GM12878 (cell line): ENCODE measurements around the gene GALNT17. TPM values are rescaled to one million over a fixed set of nuclear protein-coding genes. Genes with fewer than 3 reads are reported as not detected.

Experiments used
- ATAC-seq: fragments of 200-7000 bp; cut with Tn5 transposase; 3 replicates; pipeline ENCODE4 v1.9.1; 2020; ENCODE audit warnings: mild to moderate bottlenecking, moderate library complexity
- BruUV-seq: library from RNA; stranded (reverse); fragments of 400-500 nt; replicated peaks from 2 replicates; lab custom pipeline; 2021; lab: Mats Ljungman, UMichigan
- CTCF ChIA-PET: fragments of 300-600 bp; sonication (Branson Sonifier 250); formaldehyde crosslinking; extraction: SDS; loops from one replicate; lab custom pipeline; 2021; ENCODE audit warnings: inconsistent platforms; lab: Yijun Ruan, JAX
- POLR2A ChIA-PET: fragments of 350-600 bp; formaldehyde crosslinking; extraction: SDS; loops from one replicate; lab custom pipeline; 2021; ENCODE audit warnings: inconsistent platforms; lab: Charles Lee
- RAD21 ChIA-PET: fragments of 300-600 bp; sonication (Branson Sonifier 250); formaldehyde crosslinking; loops from one replicate; lab custom pipeline; 2023; ENCODE audit warnings: antibody characterized with exemption; ENCODE audit not compliant: unreplicated experiment; lab: Charles Lee
- SMC1A ChIA-PET: fragments of 300-600 bp; sonication (Branson Sonifier 250); formaldehyde crosslinking; loops from one replicate; lab custom pipeline; 2023; ENCODE audit not compliant: unreplicated experiment, uncharacterized antibody; lab: Charles Lee
- DNase-seq: peaks from one replicate; pipeline ENCODE4 v3.0.0-alpha.2; 2011; ENCODE audit warnings: low read depth, low spot score
- FAIRE-seq: peaks from 3 replicates; lab custom pipeline; 2011; peaks lifted over from hg19 to GRCh38; lab: Jason Lieb, UNC
- H2AFZ ChIP-seq: 2 replicates; pipeline ENCODE4 v1.6.0; 2011; ENCODE audit warnings: low read depth, low read length, control low read depth; ENCODE audit not compliant: control insufficient read depth
- H3K27ac ChIP-seq: 2 replicates; pipeline ENCODE4 v1.5.1; 2011; ENCODE audit warnings: control low read depth; ENCODE audit not compliant: control insufficient read depth, insufficient read depth
- H3K27me3 ChIP-seq, 2 experiments: replicated peaks in 1 of 2; 2 replicates each; pipeline versions ENCODE4 v1.6.0 to v1.6.1; 2011; ENCODE audit warnings: low read length in 1 of 2; ENCODE audit not compliant: control insufficient read depth in 2 of 2, insufficient read depth in 2 of 2
- H3K36me3 ChIP-seq, 2 experiments: 2 replicates each; pipeline ENCODE4 v1.5.1; 2011; ENCODE audit warnings: low read length in 1 of 2; ENCODE audit not compliant: control insufficient read depth in 2 of 2, insufficient read depth in 2 of 2
- H3K4me1 ChIP-seq: 2 replicates; pipeline ENCODE4 v1.6.1; 2011; ENCODE audit warnings: mild to moderate bottlenecking, low read length, moderate library complexity, mixed read lengths; ENCODE audit not compliant: control insufficient read depth, insufficient read depth
- H3K4me2 ChIP-seq: 2 replicates; pipeline ENCODE4 v1.6.0; 2011; ENCODE audit warnings: control low read depth; ENCODE audit not compliant: control insufficient read depth, insufficient read depth
- H3K4me3 ChIP-seq: fragments of 200-600 bp; sonication (generic); 2 replicates; pipeline ENCODE4 v1.5.1; 2016
- H3K79me2 ChIP-seq: 2 replicates; pipeline ENCODE4 v1.6.0; 2011; ENCODE audit warnings: low read length; ENCODE audit not compliant: control insufficient read depth, insufficient read depth
- H3K9ac ChIP-seq: 2 replicates; pipeline ENCODE4 v1.8.0; 2011; ENCODE audit warnings: low read length, control low read depth, mixed read lengths; ENCODE audit not compliant: control insufficient read depth, insufficient read depth
- H3K9me3 ChIP-seq: replicated peaks from 3 replicates; pipeline ENCODE4 v1.5.1; 2011; ENCODE audit warnings: mild to moderate bottlenecking, low read length; ENCODE audit not compliant: control insufficient read depth, insufficient read depth
- H4K20me1 ChIP-seq: 2 replicates; pipeline ENCODE4 v1.6.0; 2011; ENCODE audit not compliant: control insufficient read depth, insufficient read depth
- BRCA1 ChIP-seq: IDR thresholded peaks from 2 replicates; pipeline ENCODE4 v1.6.1; 2011; ENCODE audit warnings: low read depth, low read length, improper control_type of control experiment
- GABPA ChIP-seq: IDR thresholded peaks from 2 replicates; pipeline ENCODE4 v1.6.1; 2014; ENCODE audit warnings: antibody characterized with exemption, low read depth, mild to moderate bottlenecking, inconsistent platforms
- MLLT1 ChIP-seq: fragments of 450-650 bp; IDR thresholded peaks from 2 replicates; pipeline ENCODE4 v1.6.1; 2016; ENCODE audit warnings: mild to moderate bottlenecking
- NFYB ChIP-seq: IDR thresholded peaks from 2 replicates; pipeline ENCODE4 v1.6.1; 2011; ENCODE audit warnings: low read depth, mild to moderate bottlenecking, low read length, improper control_type of control experiment, moderate library complexity; ENCODE audit not compliant: insufficient read depth
- RCOR1 ChIP-seq: conservative IDR thresholded peaks from 2 replicates; pipeline ENCODE4 v1.6.1; 2012; ENCODE audit warnings: low read depth, low read length, improper control_type of control experiment
- SMC3 ChIP-seq: IDR thresholded peaks from 2 replicates; pipeline ENCODE4 v1.6.1; 2011; ENCODE audit warnings: low read length, improper control_type of control experiment, borderline replicate concordance
- SRF ChIP-seq, 2 experiments: IDR thresholded peaks; 2 replicates each; pipeline ENCODE4 v1.6.1; 2011; ENCODE audit warnings: low read depth in 2 of 2, low read length in 2 of 2, mild to moderate bottlenecking in 1 of 2, moderate library complexity in 1 of 2
- STAT1 ChIP-seq: fragments of 450-650 bp; conservative IDR thresholded peaks from 2 replicates; pipeline ENCODE4 v1.6.1; 2014; ENCODE audit warnings: antibody characterized with exemption, mild to moderate bottlenecking
- WRNIP1 ChIP-seq: IDR thresholded peaks from 2 replicates; pipeline ENCODE4 v1.6.1; 2011; ENCODE audit warnings: low read depth, low read length, improper control_type of control experiment, borderline replicate concordance
- ZNF592 ChIP-seq: fragments of 450-650 bp; IDR thresholded peaks from 2 replicates; pipeline ENCODE4 v1.6.1; 2017; ENCODE audit warnings: mild to moderate bottlenecking, moderate library complexity
- ZZZ3 ChIP-seq: IDR thresholded peaks from 2 replicates; pipeline ENCODE4 v1.6.1; 2011; ENCODE audit warnings: low read depth; ENCODE audit not compliant: control insufficient read depth, insufficient read length
- WGBS: methylation state at CpG from one replicate; pipeline ENCODE4 v1.1.6; 2016; ENCODE audit warnings: low lambda C conversion rate; ENCODE audit not compliant: insufficient replicate concordance, insufficient coverage; ENCODE audit errors: missing lambda C conversion rate; 5-methylcytosine and 5-hydroxymethylcytosine counted together
- in situ Hi-C: fragments of 300-500 bp; cut with MboI; formaldehyde crosslinking; loops from 9 replicates; pipeline ENCODE4 v1.14.3; 2018; ENCODE audit warnings: mixed read lengths
- intact Hi-C: fragments of 100-400 bp; cut with micrococcal nuclease; formaldehyde crosslinking; loops from one replicate; pipeline ENCODE4 v1.14.2; 2022; ENCODE audit not compliant: unreplicated experiment
- polyA plus RNA-seq, 11 experiments: library from polyadenylated mRNA; depleted of rRNA in 4 of 11; unstranded in 6 of 11; stranded (reverse) in 5 of 11; fragments of >200 nt; fragmentation: Nextera tagmentation in 4 of 11; fragmentation: Illumina TruSeq in 1 of 11; extraction: Ambion mirVana in 4 of 11; extraction: Trizol in 1 of 11; gene quantifications; 1 replicate in 1 of 11; 2 replicates in 10 of 11; pipeline versions ENCODE4 v1.2.1 to v1.2.3, GENCODE V29; 2011 to 2016; ENCODE audit warnings: inconsistent platforms in 2 of 11, missing spikeins in 2 of 11, low read depth in 1 of 11
- total RNA-seq, 4 experiments: library from RNA; depleted of rRNA in 3 of 4; stranded (reverse); fragments of >200 nt in 3 of 4; fragmentation: Illumina TruSeq in 1 of 4; extraction: Trizol in 1 of 4; gene quantifications; 2 replicates each; pipeline versions ENCODE4 v1.2.1 to v1.2.3, GENCODE V29; 2013 to 2021
- TF ChIP-seq, protein P1 (sequence below): IDR thresholded peaks from 2 replicates; pipeline ENCODE4 v1.6.1; 2012; ENCODE audit warnings: low read length, inconsistent platforms

GALNT17 gene
- total and polyA plus RNA-seq, 10 of the 15 experiments (the other 5 are each of a cell fraction or from before 2014, with no cell fraction given), result 0.12 to 0.15 TPM; not detected in 8

DNA sequence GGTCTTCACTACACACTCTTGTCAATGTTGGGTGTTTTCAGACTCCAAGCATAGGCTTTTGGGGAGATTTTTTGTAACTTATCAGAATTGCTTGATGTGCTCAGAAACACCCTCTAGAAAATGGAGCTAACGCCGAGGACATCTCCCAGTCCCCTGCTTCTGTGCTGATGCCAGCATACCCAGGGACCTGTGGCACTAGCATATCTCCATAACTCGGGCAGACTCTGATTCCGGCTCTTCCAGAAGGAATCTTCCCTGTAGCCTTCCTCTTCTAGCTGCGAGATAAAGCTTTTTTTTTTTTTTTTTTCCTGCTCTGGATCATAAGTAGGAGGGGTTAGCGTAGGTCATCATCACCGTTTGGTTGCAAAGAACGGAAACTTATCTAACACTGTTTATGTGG lies 434.4 kb downstream of the GALNT17 start (continued):
- TF ChIP-seq NFYB (no peak), ZZZ3 (no peak), SRF (IDR thresholded peaks at IDR 0.05; ENCODE audit: low read depth in 2 of 2, low read length in 2 of 2) (no peak), GABPA (no peak), MLLT1 (no peak), RCOR1 (no peak), SMC3 (no peak), BRCA1 (no peak)
- TF ChIP-seq, protein P1, sequence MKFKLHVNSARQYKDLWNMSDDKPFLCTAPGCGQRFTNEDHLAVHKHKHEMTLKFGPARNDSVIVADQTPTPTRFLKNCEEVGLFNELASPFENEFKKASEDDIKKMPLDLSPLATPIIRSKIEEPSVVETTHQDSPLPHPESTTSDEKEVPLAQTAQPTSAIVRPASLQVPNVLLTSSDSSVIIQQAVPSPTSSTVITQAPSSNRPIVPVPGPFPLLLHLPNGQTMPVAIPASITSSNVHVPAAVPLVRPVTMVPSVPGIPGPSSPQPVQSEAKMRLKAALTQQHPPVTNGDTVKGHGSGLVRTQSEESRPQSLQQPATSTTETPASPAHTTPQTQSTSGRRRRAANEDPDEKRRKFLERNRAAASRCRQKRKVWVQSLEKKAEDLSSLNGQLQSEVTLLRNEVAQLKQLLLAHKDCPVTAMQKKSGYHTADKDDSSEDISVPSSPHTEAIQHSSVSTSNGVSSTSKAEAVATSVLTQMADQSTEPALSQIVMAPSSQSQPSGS, result no peak
- TF ChIP-seq, all 136 proteins: peak for 0

DNA sequence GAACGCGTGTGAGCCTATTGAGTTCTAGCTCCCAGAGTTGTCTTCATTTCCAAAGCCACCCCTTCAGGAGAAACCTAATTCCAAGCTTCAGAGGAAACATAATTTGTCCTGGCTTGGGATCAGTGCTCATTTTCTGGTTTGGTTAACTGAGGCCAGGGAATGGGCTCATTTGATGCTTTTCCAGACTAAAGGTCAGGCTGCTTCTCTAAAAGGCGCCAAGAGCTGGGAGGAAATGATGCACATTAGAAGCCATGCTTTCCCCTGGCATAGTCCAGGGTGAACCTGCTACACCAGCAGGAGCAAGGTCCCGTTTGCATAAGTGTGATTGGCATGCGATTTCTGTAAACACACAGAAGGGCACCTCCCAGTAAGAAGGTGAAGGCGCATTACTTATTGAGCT lies 435.0 kb downstream of the GALNT17 start:
- TF ChIP-seq ZNF592, result no peak
- TF ChIP-seq STAT1, result no peak
- TF ChIP-seq GABPA, result no peak
- no peak for TF ChIP-seq WRNIP1
- Histone ChIP-seq H3K79me2 (no peaks in the 10 kb centered on the region), H3K4me2 (no peak overlapping the region), H3K27me3 (no peaks in the 10 kb centered on the region), H3K27ac (no peak overlapping the region), H4K20me1 (no peaks in the 10 kb centered on the region), H3K9ac (no peak overlapping the region), H3K4me3 (no peak overlapping the region), H3K36me3 (no peaks in the 10 kb centered on the region), H2AFZ (no peak overlapping the region), H3K4me1 (no peaks in the 10 kb centered on the region), H3K9me3 (no peaks in the 10 kb centered on the region; the same call in 2 of the 3 replicates)
- DNase-seq (no peak), ATAC-seq (no peak), FAIRE-seq (no peak)
- intact Hi-C loops, result no loop called here
- ChIA-PET CTCF (no interaction called here), RAD21 (no interaction called here), SMC1A (no interaction called here), POLR2A (no interaction called here)
- in situ Hi-C loops, result no loop called here
- WGBS, result 62% methylated on average over 6 of the region's 6 CpGs
- no TSS peak for BruUV-seq
